Measurements from ENCODE around the gene ESYT3. TPM values are rescaled to one million over a fixed set of nuclear protein-coding genes. Genes with fewer than 3 reads are reported as not detected.

The ESYT3 gene
- polyA plus RNA-seq, 3 donors = not detected

DNA sequence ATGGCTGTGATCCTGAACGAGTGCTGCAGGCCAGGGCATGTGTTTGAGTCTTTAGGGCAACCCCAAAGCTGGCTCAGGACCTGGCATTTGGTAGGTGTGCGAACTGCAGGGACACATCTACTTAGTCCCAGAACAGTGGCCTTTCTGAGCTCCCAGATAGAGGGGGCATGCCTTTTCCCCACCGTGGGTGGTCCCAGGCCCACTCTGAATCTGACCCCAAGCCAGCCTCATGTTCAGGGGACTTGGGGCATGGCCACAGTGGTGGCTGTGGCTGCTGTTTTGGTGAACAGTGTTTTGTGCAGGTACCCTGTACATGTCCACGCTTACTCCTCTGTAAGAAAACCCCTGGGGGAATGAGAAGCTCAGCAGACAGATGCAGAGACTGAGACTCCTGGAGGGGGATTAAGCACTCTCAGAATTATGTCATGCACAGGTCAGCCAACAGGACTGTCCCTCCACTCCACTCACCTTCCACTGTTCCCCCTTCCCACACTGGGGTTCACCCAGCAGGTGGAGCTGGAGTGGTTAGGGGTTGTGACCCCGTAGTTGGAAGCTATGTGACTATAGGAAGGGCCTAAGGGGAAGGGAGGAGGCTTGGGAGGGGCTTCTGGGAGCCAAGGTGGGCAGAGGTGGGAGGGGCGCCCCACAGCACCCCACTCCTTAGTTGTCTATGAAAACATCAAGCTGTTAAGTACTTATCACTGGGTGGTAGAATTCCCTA is 16.4 kb downstream of the ESYT3 start:
- no peaks in the 10 kb centered on the region for H3K4me1 ChIP-seq (ENCODE audit: control insufficient read depth in 1 of 2, insufficient read depth in 2 of 2, low read length in 2 of 2)
- H3K27me3 ChIP-seq (ENCODE audit: control insufficient read depth in 2 of 2, insufficient read depth in 2 of 2, low read length in 2 of 2) = no peaks in the 10 kb centered on the region
- H3K4me3 ChIP-seq (replicated peaks in 1 of 3; ENCODE audit: low read depth in 2 of 3, low read length in 3 of 3) = no peak overlapping the region
- H2AFZ ChIP-seq (ENCODE audit: insufficient read depth, low read depth, low read length, poor library complexity, severe bottlenecking) = no peak overlapping the region
- no peaks in the 10 kb centered on the region for H3K79me2 ChIP-seq (ENCODE audit: insufficient read depth, low read length)
- DNase-seq = no peak
- H3K36me3 Mint-ChIP-seq = no peaks in the 10 kb centered on the region
- H3K9ac ChIP-seq (ENCODE audit: insufficient read depth, low read length, poor library complexity, severe bottlenecking) = no peak overlapping the region
- H3K4me3 Mint-ChIP-seq = no peak overlapping the region
- peaks cover 0 to 1% (median 0%) of the 10 kb centered on the region in 7 donors for H3K9me3 Mint-ChIP-seq
- H3K27me3 Mint-ChIP-seq (ENCODE audit: low read depth in 3 of 3) = peaks cover 2 to 10% (median 4%) of the 10 kb centered on the region in 3 donors
- H3K27ac Mint-ChIP-seq = no peak overlapping the region
- no peaks in the 10 kb centered on the region for H3K4me1 Mint-ChIP-seq
- H3K36me3 ChIP-seq (replicated peaks in 1 of 2; ENCODE audit: control insufficient read depth in 1 of 2, insufficient read depth in 2 of 2, low read length in 2 of 2) = no peaks in the 10 kb centered on the region
- H4K20me1 ChIP-seq (ENCODE audit: insufficient read depth, low read length) = no peaks in the 10 kb centered on the region
- no peak overlapping the region for H3K4me2 ChIP-seq (replicated peaks; ENCODE audit: extremely low read depth, low read length, poor library complexity, severe bottlenecking)
- no peak overlapping the region for H3K27ac ChIP-seq (ENCODE audit: low read depth in 1 of 2, low read length in 2 of 2)
- TF ChIP-seq, protein P1, sequence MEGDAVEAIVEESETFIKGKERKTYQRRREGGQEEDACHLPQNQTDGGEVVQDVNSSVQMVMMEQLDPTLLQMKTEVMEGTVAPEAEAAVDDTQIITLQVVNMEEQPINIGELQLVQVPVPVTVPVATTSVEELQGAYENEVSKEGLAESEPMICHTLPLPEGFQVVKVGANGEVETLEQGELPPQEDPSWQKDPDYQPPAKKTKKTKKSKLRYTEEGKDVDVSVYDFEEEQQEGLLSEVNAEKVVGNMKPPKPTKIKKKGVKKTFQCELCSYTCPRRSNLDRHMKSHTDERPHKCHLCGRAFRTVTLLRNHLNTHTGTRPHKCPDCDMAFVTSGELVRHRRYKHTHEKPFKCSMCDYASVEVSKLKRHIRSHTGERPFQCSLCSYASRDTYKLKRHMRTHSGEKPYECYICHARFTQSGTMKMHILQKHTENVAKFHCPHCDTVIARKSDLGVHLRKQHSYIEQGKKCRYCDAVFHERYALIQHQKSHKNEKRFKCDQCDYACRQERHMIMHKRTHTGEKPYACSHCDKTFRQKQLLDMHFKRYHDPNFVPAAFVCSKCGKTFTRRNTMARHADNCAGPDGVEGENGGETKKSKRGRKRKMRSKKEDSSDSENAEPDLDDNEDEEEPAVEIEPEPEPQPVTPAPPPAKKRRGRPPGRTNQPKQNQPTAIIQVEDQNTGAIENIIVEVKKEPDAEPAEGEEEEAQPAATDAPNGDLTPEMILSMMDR (IDR thresholded peaks at IDR 0.05) = no peak
- intact Hi-C loops (cut with micrococcal nuclease) = no loop called here
- 76% methylated on average over 2 of the region's 6 CpGs for WGBS (ENCODE audit: insufficient coverage)
- no peaks in the 10 kb centered on the region for H3K9me3 ChIP-seq (replicated peaks in 1 of 2; ENCODE audit: control insufficient read depth in 1 of 2, insufficient read depth in 1 of 2, low read length in 2 of 2)

DNA sequence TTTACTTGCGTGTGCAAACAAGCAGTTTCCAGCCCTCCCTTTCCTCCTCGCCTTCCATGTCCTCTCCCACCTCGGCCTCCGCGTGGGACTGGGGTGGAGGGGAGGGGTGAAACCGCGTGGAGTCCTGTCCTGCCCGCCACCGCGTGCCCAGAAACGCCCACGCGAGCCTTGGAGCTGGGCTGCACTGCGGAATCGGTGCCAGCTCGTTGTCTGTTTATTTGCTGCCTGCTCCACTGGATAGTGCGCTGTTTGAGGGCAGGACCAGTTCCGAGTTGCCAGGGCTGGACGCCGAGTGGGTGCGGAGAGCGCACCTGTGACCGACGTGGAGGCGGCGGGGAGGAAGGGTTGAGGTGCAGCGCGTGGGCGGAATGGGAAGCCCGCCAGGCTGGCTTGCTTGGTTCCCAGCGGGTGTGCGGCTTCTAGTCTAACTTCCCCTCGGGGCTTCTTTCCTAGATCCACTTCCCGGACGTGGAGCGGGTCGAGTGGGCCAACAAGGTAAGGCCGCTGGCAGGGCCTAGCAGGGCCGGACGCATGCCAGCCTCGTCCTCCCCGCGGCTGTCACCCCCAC is 17.3 kb downstream of the ESYT3 start:
- Mint-ChIP-seq H3K4me3 (no peak overlapping the region), H3K36me3 (no peaks in the 10 kb centered on the region), H3K4me1 (peaks cover 3% of the 10 kb centered on the region), H3K27ac (no peak overlapping the region), H3K27me3 (ENCODE audit: low read depth in 3 of 3) (peaks cover 2 to 10% (median 4%) of the 10 kb centered on the region in 3 donors), H3K9me3 (peaks cover 0 to 1% (median 0%) of the 10 kb centered on the region in 7 donors)
- Histone ChIP-seq H3K27me3 (ENCODE audit: control insufficient read depth in 2 of 2, insufficient read depth in 2 of 2, low read length in 2 of 2) (no peaks in the 10 kb centered on the region), H3K27ac (ENCODE audit: low read depth in 1 of 2, low read length in 2 of 2) (no peak overlapping the region), H3K36me3 (replicated peaks in 1 of 2; ENCODE audit: control insufficient read depth in 1 of 2, insufficient read depth in 2 of 2, low read length in 2 of 2) (no peaks in the 10 kb centered on the region), H3K4me3 (replicated peaks in 1 of 3; ENCODE audit: low read depth in 2 of 3, low read length in 3 of 3) (no peak overlapping the region), H3K4me1 (ENCODE audit: control insufficient read depth in 1 of 2, insufficient read depth in 2 of 2, low read length in 2 of 2) (no peaks in the 10 kb centered on the region), H3K9me3 (replicated peaks in 1 of 2; ENCODE audit: control insufficient read depth in 1 of 2, insufficient read depth in 1 of 2, low read length in 2 of 2) (no peaks in the 10 kb centered on the region), H4K20me1 (ENCODE audit: insufficient read depth, low read length) (no peaks in the 10 kb centered on the region), H3K4me2 (replicated peaks; ENCODE audit: extremely low read depth, low read length, poor library complexity, severe bottlenecking) (no peak overlapping the region), H2AFZ (ENCODE audit: insufficient read depth, low read depth, low read length, poor library complexity, severe bottlenecking) (no peak overlapping the region), H3K79me2 (ENCODE audit: insufficient read depth, low read length) (no peaks in the 10 kb centered on the region), H3K9ac (ENCODE audit: insufficient read depth, low read length, poor library complexity, severe bottlenecking) (no peak overlapping the region)
- DNase-seq = no peak
- intact Hi-C loops (cut with micrococcal nuclease) = no loop called here
- 91% methylated on average over 37 of the region's 43 CpGs for WGBS (ENCODE audit: insufficient coverage)
- TF ChIP-seq, protein P1 (IDR thresholded peaks at IDR 0.05) = no peak

Data from CD14-positive monocyte (primary cell).